Activated naive CD8-positive, alpha-beta T cell (primary cell): ENCODE results near the gene IFT74.
"Not testable (repeated sequence)": the region's sequence is repeated elsewhere in the genome, so short reads cannot be mapped to it uniquely, and the experiment has no call there.

Source experiments
- H3K27ac Mint-ChIP-seq: one replicate; pipeline ENCODE4 v1.8.0; 2021; ENCODE audit warnings: mixed read lengths
- H3K27me3 Mint-ChIP-seq: one replicate; pipeline ENCODE4 v1.8.0; 2021; ENCODE audit warnings: mixed read lengths
- H3K36me3 Mint-ChIP-seq: one replicate; pipeline ENCODE4 v1.8.0; 2021; ENCODE audit warnings: mixed read lengths
- H3K4me1 Mint-ChIP-seq: one replicate; pipeline ENCODE4 v1.8.0; 2021; ENCODE audit warnings: low read depth, mixed read lengths
- H3K4me3 Mint-ChIP-seq: one replicate; pipeline ENCODE4 v1.8.0; 2021; ENCODE audit warnings: mild to moderate bottlenecking, mixed read lengths
- H3K9me3 Mint-ChIP-seq: one replicate; pipeline ENCODE4 v1.8.0; 2021; ENCODE audit warnings: low read depth, mixed read lengths

IFT74 gene

GRCh38 chr9:27085456-27085855 lies 129.2 kb downstream of the IFT74 start:
- no peaks in the 10 kb centered on the region for H3K36me3 Mint-ChIP-seq
- H3K27ac Mint-ChIP-seq, result no peak overlapping the region
- H3K4me1 Mint-ChIP-seq, result no peaks in the 10 kb centered on the region
- no peaks in the 10 kb centered on the region for H3K27me3 Mint-ChIP-seq
- no peaks in the 10 kb centered on the region for H3K9me3 Mint-ChIP-seq
- H3K4me3 Mint-ChIP-seq, result no peak overlapping the region

GRCh38 chr9:27086818-27087680 lies 130.8 kb downstream of the IFT74 start:
- Mint-ChIP-seq H3K4me3 (no peak overlapping the region), H3K27ac (no peak overlapping the region), H3K27me3 (no peaks in the 10 kb centered on the region), H3K36me3 (no peaks in the 10 kb centered on the region), H3K9me3 (no peaks in the 10 kb centered on the region), H3K4me1 (no peaks in the 10 kb centered on the region)

- peaks cover 2% of the 10 kb centered on the region for H3K36me3 Mint-ChIP-seq
- H3K4me3 Mint-ChIP-seq, result no peak overlapping the region
- H3K27ac Mint-ChIP-seq, result no peak overlapping the region
- no peaks in the 10 kb centered on the region for H3K9me3 Mint-ChIP-seq
- H3K27me3 Mint-ChIP-seq, result peaks cover 4% of the 10 kb centered on the region
- peaks cover 6% of the 10 kb centered on the region for H3K4me1 Mint-ChIP-seq
Observed at GRCh38 chr9:27088981-27089380, 132.8 kb downstream of the IFT74 start.

GRCh38 chr9:27089706-27090105 lies 133.5 kb downstream of the IFT74 start:
- peaks cover 7% of the 10 kb centered on the region for H3K27me3 Mint-ChIP-seq
- no peaks in the 10 kb centered on the region for H3K9me3 Mint-ChIP-seq
- no peak overlapping the region for H3K27ac Mint-ChIP-seq
- H3K36me3 Mint-ChIP-seq, result peaks cover 5% of the 10 kb centered on the region
- H3K4me1 Mint-ChIP-seq, result peaks cover 6% of the 10 kb centered on the region
- H3K4me3 Mint-ChIP-seq, result no peak overlapping the region

GRCh38 chr9:27090231-27090630 lies 134.0 kb downstream of the IFT74 start:
- Mint-ChIP-seq H3K27ac (no peak overlapping the region), H3K4me3 (no peak overlapping the region), H3K9me3 (no peaks in the 10 kb centered on the region), H3K4me1 (peaks cover 6% of the 10 kb centered on the region), H3K36me3 (peaks cover 7% of the 10 kb centered on the region), H3K27me3 (peaks cover 8% of the 10 kb centered on the region)

- no peak overlapping the region for H3K27ac Mint-ChIP-seq
- H3K4me1 Mint-ChIP-seq, result peaks cover 6% of the 10 kb centered on the region
- peaks cover 10% of the 10 kb centered on the region for H3K27me3 Mint-ChIP-seq
- peaks cover 7% of the 10 kb centered on the region for H3K36me3 Mint-ChIP-seq
- no peaks in the 10 kb centered on the region for H3K9me3 Mint-ChIP-seq
- no peak overlapping the region for H3K4me3 Mint-ChIP-seq
Observed at GRCh38 chr9:27090711-27091110, 134.5 kb downstream of the IFT74 start.

- not testable (repeated sequence) for H3K27ac Mint-ChIP-seq, H3K4me3 Mint-ChIP-seq, H3K36me3 Mint-ChIP-seq, H3K4me1 Mint-ChIP-seq, H3K9me3 Mint-ChIP-seq
- H3K27me3 Mint-ChIP-seq, result peaks cover 11% of the 10 kb centered on the region
Observed at GRCh38 chr9:27092496-27092895, 136.3 kb downstream of the IFT74 start.

- H3K4me1 Mint-ChIP-seq, H3K9me3 Mint-ChIP-seq, H3K36me3 Mint-ChIP-seq, H3K4me3 Mint-ChIP-seq, H3K27ac Mint-ChIP-seq: not testable (repeated sequence)
- H3K27me3 Mint-ChIP-seq, result peaks cover 11% of the 10 kb centered on the region
Observed at GRCh38 chr9:27093384-27094067, 137.3 kb downstream of the IFT74 start.

GRCh38 chr9:27094640-27095298 lies 138.6 kb downstream of the IFT74 start:
- no peak overlapping the region for H3K27ac Mint-ChIP-seq
- peaks cover 6% of the 10 kb centered on the region for H3K4me1 Mint-ChIP-seq
- H3K9me3 Mint-ChIP-seq, result no peaks in the 10 kb centered on the region
- peaks cover 7% of the 10 kb centered on the region for H3K36me3 Mint-ChIP-seq
- H3K27me3 Mint-ChIP-seq, result peaks cover 11% of the 10 kb centered on the region
- no peak overlapping the region for H3K4me3 Mint-ChIP-seq

GRCh38 chr9:27107241-27107640 lies 151.0 kb downstream of the IFT74 start:
- no peak overlapping the region for H3K27ac Mint-ChIP-seq
- H3K4me1 Mint-ChIP-seq, result no peaks in the 10 kb centered on the region
- peaks cover 2% of the 10 kb centered on the region for H3K27me3 Mint-ChIP-seq
- no peaks in the 10 kb centered on the region for H3K9me3 Mint-ChIP-seq
- no peaks in the 10 kb centered on the region for H3K36me3 Mint-ChIP-seq
- H3K4me3 Mint-ChIP-seq, result no peak overlapping the region

- no peaks in the 10 kb centered on the region for H3K9me3 Mint-ChIP-seq
- H3K36me3 Mint-ChIP-seq, result no peaks in the 10 kb centered on the region
- no peak within 1 kb of the TSS for H3K27ac Mint-ChIP-seq
- H3K4me1 Mint-ChIP-seq, result no peaks in the 10 kb centered on the region
- peaks cover 6% of the 10 kb centered on the region for H3K27me3 Mint-ChIP-seq
- no peak within 1 kb of the TSS for H3K4me3 Mint-ChIP-seq
Observed at GRCh38 chr9:27108981-27109541, 152.8 kb downstream of the IFT74 start, which contains the start of gene TEK. TSS of gene TEK (plus strand) at chr9:27109225. CDS start at chr9:27109591, 366 bp downstream.

GRCh38 chr9:27109621-27110020 lies 153.4 kb downstream of the IFT74 start:
- Mint-ChIP-seq H3K36me3 (no peaks in the 10 kb centered on the region), H3K4me3 (no peak overlapping the region), H3K9me3 (no peaks in the 10 kb centered on the region), H3K4me1 (no peaks in the 10 kb centered on the region), H3K27ac (no peak overlapping the region), H3K27me3 (peaks cover 6% of the 10 kb centered on the region)

- Mint-ChIP-seq H3K4me1 (no peaks in the 10 kb centered on the region), H3K36me3 (no peaks in the 10 kb centered on the region), H3K4me3 (no peak overlapping the region), H3K27me3 (peaks cover 6% of the 10 kb centered on the region), H3K9me3 (no peaks in the 10 kb centered on the region), H3K27ac (no peak overlapping the region)
Observed at GRCh38 chr9:27110181-27110580, 154.0 kb downstream of the IFT74 start.

GRCh38 chr9:27112235-27112634 lies 156.0 kb downstream of the IFT74 start:
- no peaks in the 10 kb centered on the region for H3K9me3 Mint-ChIP-seq
- no peak overlapping the region for H3K4me3 Mint-ChIP-seq
- peaks cover 6% of the 10 kb centered on the region for H3K27me3 Mint-ChIP-seq
- no peak overlapping the region for H3K27ac Mint-ChIP-seq
- H3K4me1 Mint-ChIP-seq, result no peaks in the 10 kb centered on the region
- no peaks in the 10 kb centered on the region for H3K36me3 Mint-ChIP-seq
